IMR-90 (cell line): ENCODE measurements around the gene NTNG2. TPM values are rescaled to one million over a fixed set of nuclear protein-coding genes. Genes with fewer than 3 reads are reported as not detected.
A peak's percentile ranks its signal among the peaks of the same experiment; 100 is the strongest.

Source experiments
- ATAC-seq: fragments of 200-7000 bp; cut with Tn5 transposase; 2 replicates; pipeline ENCODE4 v1.9.1; 2020; ENCODE audit warnings: low read depth, mild to moderate bottlenecking, moderate library complexity
- BruUV-seq: library from RNA; stranded (reverse); fragments of 400-500 nt; replicated peaks from 2 replicates; lab custom pipeline; 2021; lab: Mats Ljungman, UMichigan
- CTCF ChIA-PET: fragments of 300-600 bp; formaldehyde crosslinking; extraction: SDS; loops from one replicate; lab custom pipeline; 2021; ENCODE audit warnings: antibody characterized with exemption; lab: Yijun Ruan, JAX
- POLR2A ChIA-PET: fragments of 300-600 bp; sonication (Branson Sonifier 250); formaldehyde crosslinking; loops from one replicate; lab custom pipeline; 2022; ENCODE audit warnings: antibody characterized with exemption; ENCODE audit not compliant: unreplicated experiment; lab: Charles Lee
- DNase-seq: peaks from one replicate; pipeline ENCODE4 v3.0.0; 2013
- H2AFZ ChIP-seq: replicated peaks from 2 replicates; pipeline ENCODE3; 2013; ENCODE audit warnings: low read length, mild to moderate bottlenecking; ENCODE audit not compliant: poor library complexity
- H2AK5ac ChIP-seq: 2 replicates; pipeline ENCODE4 v1.6.1; 2013; ENCODE audit warnings: low read depth, low read length, inconsistent platforms
- H2AK9ac ChIP-seq: replicated peaks from 2 replicates; pipeline ENCODE3; 2013; ENCODE audit warnings: mild to moderate bottlenecking, low read depth, low read length, moderate library complexity; ENCODE audit not compliant: poor library complexity
- H2BK120ac ChIP-seq: 2 replicates; pipeline ENCODE4 v1.6.1; 2013; ENCODE audit warnings: low read depth, low read length, inconsistent platforms
- H2BK15ac ChIP-seq: 3 replicates; pipeline ENCODE4 v1.6.1; 2013; ENCODE audit warnings: low read depth, low read length, inconsistent platforms
- H2BK20ac ChIP-seq: 2 replicates; pipeline ENCODE4 v1.6.1; 2013; ENCODE audit warnings: low read depth, mild to moderate bottlenecking, inconsistent platforms, low read length, moderate library complexity
- H2BK5ac ChIP-seq: 2 replicates; pipeline ENCODE4 v1.6.1; 2013; ENCODE audit warnings: mild to moderate bottlenecking, low read depth, low read length, inconsistent platforms; ENCODE audit not compliant: poor library complexity, severe bottlenecking
- H3K14ac ChIP-seq: replicated peaks from 2 replicates; pipeline ENCODE4 v1.6.1; 2013; ENCODE audit warnings: low read depth, low read length, inconsistent platforms
- H3K18ac ChIP-seq: 2 replicates; pipeline ENCODE4 v1.6.1; 2013; ENCODE audit warnings: low read depth, low read length, control low read depth
- H3K23ac ChIP-seq: 2 replicates; pipeline ENCODE4 v1.6.1; 2013; ENCODE audit warnings: low read depth, low read length, inconsistent platforms
- H3K27ac ChIP-seq: 2 replicates; pipeline ENCODE4 v1.5.1; 2013; ENCODE audit warnings: mild to moderate bottlenecking, control low read depth, low read length; ENCODE audit not compliant: insufficient read depth
- H3K27me3 ChIP-seq: 2 replicates; pipeline ENCODE4 v1.6.1; 2013; ENCODE audit warnings: low read length; ENCODE audit not compliant: control insufficient read depth, insufficient read depth
- H3K36me3 ChIP-seq: 2 replicates; pipeline ENCODE4 v1.6.1; 2013; ENCODE audit warnings: low read length, mixed read lengths; ENCODE audit not compliant: control insufficient read depth, insufficient read depth
- H3K4ac ChIP-seq: 2 replicates; pipeline ENCODE4 v1.6.1; 2013; ENCODE audit warnings: low read depth, low read length, inconsistent platforms
- H3K4me1 ChIP-seq: 2 replicates; pipeline ENCODE4 v1.6.1; 2013; ENCODE audit warnings: low read length, mixed read lengths; ENCODE audit not compliant: control insufficient read depth, insufficient read depth
- H3K4me2 ChIP-seq: 2 replicates; pipeline ENCODE4 v1.6.1; 2013; ENCODE audit warnings: low read depth, mild to moderate bottlenecking, control low read depth, low read length, moderate library complexity
- H3K4me3 ChIP-seq: 2 replicates; pipeline ENCODE4 v1.5.1; 2013; ENCODE audit warnings: low read depth, mild to moderate bottlenecking, control low read depth, low read length, moderate library complexity; ENCODE audit not compliant: insufficient read depth
- H3K56ac ChIP-seq: 2 replicates; pipeline ENCODE4 v1.6.1; 2013; ENCODE audit warnings: low read length, inconsistent platforms; ENCODE audit not compliant: insufficient read depth; ENCODE audit errors: extremely low read depth
- H3K79me1 ChIP-seq, 2 experiments: 2 replicates each; pipeline ENCODE4 v1.6.1; 2013; ENCODE audit warnings: low read length in 2 of 2, inconsistent platforms in 1 of 2, low read depth in 1 of 2
- H3K9ac ChIP-seq: 2 replicates; pipeline ENCODE4 v1.6.1; 2013; ENCODE audit warnings: low read depth, low read length, control low read depth
- H3K9me1 ChIP-seq: 2 replicates; pipeline ENCODE4 v1.6.1; 2013; ENCODE audit warnings: low read length, inconsistent platforms; ENCODE audit not compliant: insufficient read depth
- H3K9me3 ChIP-seq: 2 replicates; pipeline ENCODE4 v1.6.1; 2013; ENCODE audit warnings: low read length; ENCODE audit not compliant: control insufficient read depth, insufficient read depth
- H4K20me1 ChIP-seq: 2 replicates; pipeline ENCODE4 v1.6.1; 2013; ENCODE audit warnings: low read length, inconsistent platforms; ENCODE audit not compliant: insufficient read depth
- H4K5ac ChIP-seq: 2 replicates; pipeline ENCODE4 v1.6.1; 2013; ENCODE audit warnings: mild to moderate bottlenecking, low read depth, low read length, control low read depth
- H4K8ac ChIP-seq, 2 experiments: 2 replicates each; pipeline ENCODE4 v1.6.1; 2013; ENCODE audit warnings: low read depth in 2 of 2, low read length in 2 of 2, control low read depth in 1 of 2, inconsistent platforms in 1 of 2
- H4K91ac ChIP-seq: 2 replicates; pipeline ENCODE4 v1.6.1; 2013; ENCODE audit warnings: low read depth, low read length, inconsistent platforms; ENCODE audit not compliant: insufficient read depth
- MXI1 ChIP-seq: IDR thresholded peaks from 2 replicates; pipeline ENCODE4 v1.6.1; 2012; ENCODE audit warnings: low read depth, mild to moderate bottlenecking, low read length, moderate library complexity, borderline replicate concordance
- SMC3 ChIP-seq: fragments of 150-350 bp; IDR thresholded peaks from 2 replicates; pipeline ENCODE4 v1.6.1; 2016; ENCODE audit warnings: low read depth, mild to moderate bottlenecking, antibody characterized with exemption, low read length, moderate library complexity
- WGBS, 2 experiments: methylation state at CpG; one replicate each; pipeline versions ENCODE4 v1.1.5 to v1.1.7; 2013; ENCODE audit warnings: missing lambda C conversion rate in 2 of 2; ENCODE audit not compliant: insufficient read length in 1 of 2; ENCODE audit errors: extremely low coverage in 2 of 2; 5-methylcytosine and 5-hydroxymethylcytosine counted together
- dilution Hi-C: fragments of 300-500 bp; cut with HindIII; formaldehyde crosslinking; loops from one replicate; pipeline ENCODE4 v1.14.3; 2018; ENCODE audit warnings: low sequenced_read_pairs; ENCODE audit not compliant: unreplicated experiment
- in situ Hi-C: fragments of 300-500 bp; cut with MboI; formaldehyde crosslinking; loops from 3 replicates; pipeline ENCODE4 v1.14.3; 2019; ENCODE audit warnings: low sequenced_read_pairs, inconsistent platforms, mixed read lengths
- intact Hi-C: fragments of 100-400 bp; cut with micrococcal nuclease; formaldehyde crosslinking; loops from 2 replicates; pipeline ENCODE4 v1.10.0; 2022
- polyA plus RNA-seq, 3 experiments: library from polyadenylated mRNA; depleted of rRNA; stranded (reverse); fragments of >200 nt; gene quantifications; 2 replicates each; pipeline ENCODE4 v1.2.3, GENCODE V29; 2012; ENCODE audit warnings: low replicate concordance in 1 of 3
- total RNA-seq: library from RNA; depleted of rRNA; stranded (reverse); fragments of >200 nt; gene quantifications from 2 replicates; pipeline ENCODE4 v1.2.3, GENCODE V29; 2012

Gene NTNG2
- total and polyA plus RNA-seq, 2 of the 4 experiments (the other 2 are of a cell fraction) = 0.54 to 0.84 TPM

DNA sequence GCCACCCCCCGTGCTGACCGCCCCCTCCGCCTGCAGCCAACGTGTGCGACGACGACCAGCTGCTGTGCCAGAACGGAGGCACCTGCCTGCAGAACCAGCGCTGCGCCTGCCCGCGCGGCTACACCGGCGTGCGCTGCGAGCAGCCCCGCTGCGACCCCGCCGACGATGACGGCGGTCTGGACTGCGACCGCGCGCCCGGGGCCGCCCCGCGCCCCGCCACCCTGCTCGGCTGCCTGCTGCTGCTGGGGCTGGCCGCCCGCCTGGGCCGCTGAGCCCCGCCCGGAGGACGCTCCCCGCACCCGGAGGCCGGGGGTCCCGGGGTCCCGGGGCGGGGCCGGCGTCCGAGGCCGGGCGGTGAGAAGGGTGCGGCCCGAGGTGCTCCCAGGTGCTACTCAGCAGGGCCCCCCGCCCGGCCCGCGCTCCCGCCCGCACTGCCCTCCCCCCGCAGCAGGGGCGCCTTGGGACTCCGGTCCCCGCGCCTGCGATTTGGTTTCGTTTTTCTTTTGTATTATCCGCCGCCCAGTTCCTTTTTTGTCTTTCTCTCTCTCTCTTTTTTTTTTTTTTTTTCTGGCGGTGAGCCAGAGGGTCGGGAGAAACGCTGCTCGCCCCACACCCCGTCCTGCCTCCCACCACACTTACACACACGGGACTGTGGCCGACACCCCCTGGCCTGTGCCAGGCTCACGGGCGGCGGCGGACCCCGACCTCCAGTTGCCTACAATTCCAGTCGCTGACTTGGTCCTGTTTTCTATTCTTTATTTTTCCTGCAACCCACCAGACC lies 80.2 kb downstream of the NTNG2 start:
- H3K18ac ChIP-seq = no peak overlapping the region
- TF ChIP-seq MXI1 (0 out of 2 replicates have a peak, but pooled peaks have one; percentile 3), SMC3 (no peak)
- H3K4ac ChIP-seq = no peak overlapping the region
- 0% methylated on average over 9 of the region's 81 CpGs; no CpG with 5 or more reads in 1 of the 2 experiments for WGBS, 2 experiments
- dilution Hi-C loops = no loop called here
- H3K23ac ChIP-seq = no peak overlapping the region
- no peak overlapping the region for H3K27ac ChIP-seq
- no peak overlapping the region; a peak in 1 of 4 replicates for H4K8ac ChIP-seq
- peak overlapping the region; percentile 49 for H3K4me3 ChIP-seq
- H3K9me1 ChIP-seq = no peaks in the 10 kb centered on the region
- H2BK20ac ChIP-seq = no peak overlapping the region
- peak overlapping the region; percentile 14; the same call in 1 of the 2 replicates for H3K9ac ChIP-seq
- H3K56ac ChIP-seq = no peak overlapping the region
- H4K20me1 ChIP-seq = peaks cover 6% of the 10 kb centered on the region; the same call in 1 of the 2 replicates
- H3K4me1 ChIP-seq = peaks cover 5% of the 10 kb centered on the region
- no peak overlapping the region for H4K91ac ChIP-seq
- no peak overlapping the region for H2BK15ac ChIP-seq
- no peak overlapping the region for H2AK5ac ChIP-seq
- H3K4me2 ChIP-seq = peak overlapping the region; percentile 93
- H2AFZ ChIP-seq = peak overlapping the region; percentile 95
- no peaks in the 10 kb centered on the region for H3K79me1 ChIP-seq
- DNase-seq (no peak), ATAC-seq (peak; percentile 2; the same call in 1 of the 2 replicates)
- no TSS peak for BruUV-seq
- H4K5ac ChIP-seq = no peak overlapping the region
- ChIA-PET POLR2A (no interaction called here), CTCF (interaction anchor here (0.7 to 0.8 kb wide), 2 partner anchors 479 to 484 kb away, joined by 3 read pairs; no protein-coding TSS in a partner anchor)
- H3K27me3 ChIP-seq = peaks cover 65% of the 10 kb centered on the region
- in situ Hi-C loops = no loop called here
- peak overlapping the region; percentile 7 for H2AK9ac ChIP-seq
- no peak overlapping the region for H2BK120ac ChIP-seq
- H3K9me3 ChIP-seq = no peaks in the 10 kb centered on the region
- no peak overlapping the region for H2BK5ac ChIP-seq
- H3K36me3 ChIP-seq = no peaks in the 10 kb centered on the region
- intact Hi-C loops = no loop called here
- no peak overlapping the region for H3K14ac ChIP-seq
